B cell (primary cell): ENCODE results near the gene SLC22A6. TPM values are rescaled to one million over a fixed set of nuclear protein-coding genes. Genes with fewer than 3 reads are reported as not detected.

Experiments
- ATAC-seq: fragments of 200-7000 bp; cut with Tn5 transposase; one replicate; pipeline ENCODE4 v1.10.0; 2021; ENCODE audit warnings: low read depth, mild to moderate bottlenecking, moderate number of reproducible peaks, moderate library complexity
- CTCF ChIA-PET: fragments of 350-600 bp; sonication (Branson Sonifier 250); formaldehyde crosslinking; loops from one replicate; lab custom pipeline; 2021; ENCODE audit warnings: antibody characterized with exemption, inconsistent platforms; lab: Charles Lee
- POLR2A ChIA-PET: fragments of 350-600 bp; sonication (Branson Sonifier 250); formaldehyde crosslinking; loops from one replicate; lab custom pipeline; 2021; ENCODE audit warnings: antibody characterized with exemption; lab: Charles Lee
- DNase-seq: peaks from one replicate; pipeline ENCODE4 v3.0.0; 2013
- H2AFZ ChIP-seq: 2 replicates; pipeline ENCODE4 v1.6.1; 2012; ENCODE audit warnings: mild to moderate bottlenecking, low read depth, low read length; ENCODE audit not compliant: insufficient read depth, poor library complexity, severe bottlenecking
- H3K27ac ChIP-seq, 2 donors: 1 replicate in 1 of 2; 2 replicates in 1 of 2; pipeline ENCODE4 v1.5.1; 2012 to 2013; ENCODE audit warnings: low read length in 2 of 2, mild to moderate bottlenecking in 2 of 2, moderate library complexity in 1 of 2
- H3K27me3 ChIP-seq, 4 experiments: fragments of 200-600 bp in 1 of 4; sonication (generic) in 1 of 4; replicated peaks in 1 of 4; 1 replicate in 2 of 4; 2 replicates in 2 of 4; pipeline versions ENCODE4 v1.6.1 to v1.7.0; 2013 to 2016; ENCODE audit warnings: low read length in 3 of 4, mild to moderate bottlenecking in 2 of 4, mixed read lengths in 1 of 4, moderate library complexity in 1 of 4; ENCODE audit not compliant: insufficient read depth in 4 of 4, control insufficient read depth in 3 of 4; ENCODE audit errors: control extremely low read depth in 1 of 4
- H3K36me3 ChIP-seq, 2 experiments: replicated peaks in 1 of 2; 1 replicate in 1 of 2; 2 replicates in 1 of 2; pipeline versions ENCODE4 v1.6.1 to v1.7.1; 2013; ENCODE audit warnings: low read length in 1 of 2; ENCODE audit not compliant: insufficient read depth in 2 of 2, control insufficient read depth in 1 of 2; ENCODE audit errors: control extremely low read depth in 1 of 2, extremely low read depth in 1 of 2
- H3K4me1 ChIP-seq, 2 donors: fragments of 200-600 bp in 1 of 2; sonication (generic) in 1 of 2; 1 replicate in 1 of 2; 2 replicates in 1 of 2; pipeline versions ENCODE4 v1.5.1 to v1.6.1; 2013 to 2017; ENCODE audit warnings: low read length in 2 of 2; ENCODE audit not compliant: control insufficient read depth in 2 of 2, insufficient read depth in 2 of 2
- H3K4me2 ChIP-seq: replicated peaks from 2 replicates; pipeline ENCODE3; 2012; ENCODE audit warnings: mild to moderate bottlenecking, low read depth, low read length; ENCODE audit not compliant: poor library complexity, severe bottlenecking
- H3K4me3 ChIP-seq, 5 experiments: fragments of 200-600 bp in 1 of 5; sonication (generic) in 1 of 5; 1 replicate in 3 of 5; 2 replicates in 2 of 5; pipeline versions ENCODE4 v1.5.1 to v1.7.0; 2011 to 2016; ENCODE audit warnings: low read length in 4 of 5, mild to moderate bottlenecking in 4 of 5, low read depth in 2 of 5, control low read depth in 1 of 5, moderate library complexity in 1 of 5; ENCODE audit not compliant: insufficient read depth in 1 of 5; ENCODE audit errors: control extremely low read depth in 1 of 5, extremely low read depth in 1 of 5
- H3K79me2 ChIP-seq: fragments of 200-600 bp; sonication (generic); one replicate; pipeline ENCODE4 v1.6.0; 2016; ENCODE audit warnings: low read length; ENCODE audit not compliant: control insufficient read depth, insufficient read depth
- H3K9ac ChIP-seq: fragments of 200-600 bp; sonication (generic); 2 replicates; pipeline ENCODE4 v1.6.1; 2017; ENCODE audit warnings: mild to moderate bottlenecking, low read length, moderate library complexity
- H3K9me3 ChIP-seq, 3 donors: one replicate each; pipeline versions ENCODE4 v1.6.1 to v1.7.1; 2013; ENCODE audit warnings: low read length in 2 of 3; ENCODE audit not compliant: control insufficient read depth in 2 of 3, insufficient read depth in 1 of 3; ENCODE audit errors: control extremely low read depth in 1 of 3
- H4K20me1 ChIP-seq: 2 replicates; pipeline ENCODE4 v1.6.0; 2012; ENCODE audit warnings: mild to moderate bottlenecking, low read length; ENCODE audit not compliant: insufficient read depth, control insufficient read depth, poor library complexity, severe bottlenecking
- H3K27ac Mint-ChIP-seq: one replicate; pipeline ENCODE4 v1.8.0; 2021; ENCODE audit warnings: mixed read lengths
- H3K27me3 Mint-ChIP-seq: one replicate; pipeline ENCODE4 v1.8.0; 2021; ENCODE audit warnings: mixed read lengths
- H3K4me1 Mint-ChIP-seq: one replicate; pipeline ENCODE4 v1.8.0; 2021; ENCODE audit warnings: mixed read lengths
- H3K4me3 Mint-ChIP-seq: one replicate; pipeline ENCODE4 v1.8.0; 2021; ENCODE audit warnings: mixed read lengths
- H3K9me3 Mint-ChIP-seq: one replicate; pipeline ENCODE4 v1.8.0; 2022; ENCODE audit warnings: mixed read lengths; ENCODE audit not compliant: insufficient read depth
- CTCF ChIP-seq: fragments of 200-600 bp; IDR thresholded peaks from one replicate; pipeline ENCODE4 v1.8.0; 2022; ENCODE audit warnings: antibody characterized with exemption, mild to moderate bottlenecking
- EZH2 ChIP-seq: IDR thresholded peaks from 2 replicates; pipeline ENCODE4 v1.6.1; 2012; ENCODE audit warnings: borderline replicate concordance, low read depth, mild to moderate bottlenecking, moderate library complexity, low read length; ENCODE audit not compliant: insufficient read depth, poor library complexity, severe bottlenecking
- WGBS: methylation state at CpG from one replicate; pipeline ENCODE4 v1.1.5; 2013; ENCODE audit warnings: missing lambda C conversion rate; ENCODE audit not compliant: insufficient coverage; 5-methylcytosine and 5-hydroxymethylcytosine counted together
- intact Hi-C: fragments of 100-400 bp; cut with micrococcal nuclease; formaldehyde crosslinking; loops from one replicate; pipeline ENCODE4 v1.10.0; 2022
- polyA plus RNA-seq: library from polyadenylated mRNA; depleted of rRNA; stranded (reverse); fragments of >200 nt; gene quantifications from 2 replicates; pipeline ENCODE4 v1.2.3, GENCODE V29; 2012
- total RNA-seq, 2 donors: library from RNA; stranded (reverse); fragments of 120-200 nt in 1 of 2; gene quantifications; 1 replicate in 1 of 2; 2 replicates in 1 of 2; pipeline versions ENCODE4 v1.2.3 to v1.2.4, GENCODE V29; 2013 to 2022

Gene SLC22A6
- total and polyA plus RNA-seq, 2 donors (not counting 1 experiment from before 2014, with no cell fraction given): not detected

DNA sequence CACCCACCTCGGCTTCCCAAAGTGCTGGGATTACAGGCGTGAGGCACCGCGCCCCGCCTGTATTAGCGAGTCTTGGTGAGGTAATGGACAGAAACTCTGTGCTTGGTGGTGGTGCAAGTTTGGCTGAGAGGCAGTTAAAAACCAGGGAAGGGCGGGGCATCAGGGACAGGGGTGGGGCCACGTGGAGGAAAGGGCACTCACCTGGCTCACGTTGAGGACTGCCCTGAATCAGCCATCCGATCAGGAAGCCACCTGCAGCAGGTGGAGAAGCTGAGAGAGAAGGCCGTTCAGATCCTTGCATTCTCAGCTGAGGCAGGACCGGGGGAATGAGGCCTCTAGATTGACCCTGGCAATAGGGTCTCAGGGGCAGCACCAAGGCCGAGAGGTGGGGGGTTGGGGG is 51.5 kb downstream of the SLC22A6 start:
- Histone ChIP-seq H3K27me3 (peaks cover 0 to 34% (median 3%) of the 10 kb centered on the region in 4 experiments), H3K4me3 (no peak overlapping the region), H3K27ac (no peak overlapping the region), H3K9me3 (peaks cover 0 to 4% (median 2%) of the 10 kb centered on the region in 3 donors), H4K20me1 (no peaks in the 10 kb centered on the region), H2AFZ (no peak overlapping the region), H3K4me2 (no peak overlapping the region), H3K4me1 (no peaks in the 10 kb centered on the region), H3K36me3 (no peaks in the 10 kb centered on the region), H3K79me2 (no peaks in the 10 kb centered on the region), H3K9ac (no peak overlapping the region)
- Mint-ChIP-seq H3K9me3 (no peaks in the 10 kb centered on the region), H3K27me3 (peaks cover 51% of the 10 kb centered on the region), H3K27ac (no peak overlapping the region), H3K4me1 (no peaks in the 10 kb centered on the region), H3K4me3 (no peak overlapping the region)
- TF ChIP-seq EZH2 (no peak), CTCF (no peak)
- DNase-seq (no peak), ATAC-seq (no peak)
- ChIA-PET CTCF (no interaction called here), POLR2A (no interaction called here)
- intact Hi-C loops: no loop called here
- 83% methylated on average over 13 of the region's 13 CpGs for WGBS

- H3K4me1 Mint-ChIP-seq: peaks cover 7% of the 10 kb centered on the region
- H3K4me2 ChIP-seq: no peak overlapping the region
- peaks cover 0 to 50% (median 16%) of the 10 kb centered on the region in 4 experiments for H3K27me3 ChIP-seq
- POLR2A ChIA-PET: no interaction called here
- no peak for DNase-seq
- TF ChIP-seq EZH2 (no peak), CTCF (no peak)
- H2AFZ ChIP-seq: no peak overlapping the region
- H3K4me1 ChIP-seq: peaks cover 4 to 9% of the 10 kb centered on the region in 2 donors
- no peak overlapping the region for H3K27ac Mint-ChIP-seq
- H3K36me3 ChIP-seq: no peaks in the 10 kb centered on the region
- H3K9ac ChIP-seq: no peak overlapping the region
- H3K79me2 ChIP-seq: no peaks in the 10 kb centered on the region
- intact Hi-C loops: no loop called here
- H3K4me3 Mint-ChIP-seq: no peak overlapping the region
- peaks cover 57% of the 10 kb centered on the region for H3K27me3 Mint-ChIP-seq
- H4K20me1 ChIP-seq: no peaks in the 10 kb centered on the region
- peaks cover 0 to 8% (median 0%) of the 10 kb centered on the region in 3 donors for H3K9me3 ChIP-seq
- no peak for ATAC-seq
- no peaks in the 10 kb centered on the region for H3K9me3 Mint-ChIP-seq
- H3K4me3 ChIP-seq: no peak overlapping the region
- 73% methylated on average over 6 of the region's 8 CpGs for WGBS
- no peak overlapping the region for H3K27ac ChIP-seq
- CTCF ChIA-PET: interaction anchor here (2.4 kb wide), 1 partner anchor 25 kb away, joined by 10 read pairs; no protein-coding TSS in a partner anchor
Measured at GRCh38 chr11:62931499-62932278, 53.1 kb downstream of the SLC22A6 start.
